Endodermal cell (in vitro differentiated cells): ENCODE data around the gene CRIP1. TPM values are rescaled to one million over a fixed set of nuclear protein-coding genes. Genes with fewer than 3 reads are reported as not detected.

Experiments
- DNase-seq: peaks from one replicate; pipeline ENCODE4 v3.0.0-alpha.2; 2017
- H3K27ac ChIP-seq: 2 replicates; pipeline ENCODE4 v1.5.1; 2013; ENCODE audit warnings: mild to moderate bottlenecking, low read depth, low read length, moderate library complexity
- H3K27me3 ChIP-seq: 2 replicates; pipeline ENCODE4 v1.6.1; 2013; ENCODE audit warnings: mild to moderate bottlenecking, low read length, moderate library complexity; ENCODE audit not compliant: insufficient read depth, control insufficient read depth, poor library complexity, severe bottlenecking
- H3K36me3 ChIP-seq: 2 replicates; pipeline ENCODE4 v1.7.0; 2013; ENCODE audit warnings: mild to moderate bottlenecking, low read length, moderate library complexity; ENCODE audit not compliant: control insufficient read depth, insufficient read depth
- H3K4me1 ChIP-seq: one replicate; pipeline ENCODE4 v1.7.0; 2013; ENCODE audit warnings: low read length; ENCODE audit not compliant: control insufficient read depth, insufficient read depth
- H3K4me3 ChIP-seq: 2 replicates; pipeline ENCODE4 v1.5.1; 2013; ENCODE audit warnings: mild to moderate bottlenecking, low read length, moderate library complexity
- H3K9ac ChIP-seq: 2 replicates; pipeline ENCODE4 v1.6.1; 2013; ENCODE audit warnings: mild to moderate bottlenecking, low read length, moderate library complexity; ENCODE audit not compliant: poor library complexity, severe bottlenecking; ENCODE audit errors: extremely low read depth
- H3K9me3 ChIP-seq: 2 replicates; pipeline ENCODE4 v1.6.1; 2013; ENCODE audit warnings: mild to moderate bottlenecking, low read length, moderate library complexity; ENCODE audit not compliant: control insufficient read depth
- H3K27ac Mint-ChIP-seq: 2 replicates; pipeline ENCODE4 v1.8.0; 2020; ENCODE audit warnings: mixed read lengths
- H3K27me3 Mint-ChIP-seq: 2 replicates; pipeline ENCODE4 v1.8.0; 2021; ENCODE audit warnings: mild to moderate bottlenecking, mixed read lengths; ENCODE audit not compliant: insufficient read depth
- H3K36me3 Mint-ChIP-seq: 2 replicates; pipeline ENCODE4 v1.8.0; 2020; ENCODE audit warnings: low read depth, mixed read lengths
- H3K4me1 Mint-ChIP-seq: 2 replicates; pipeline ENCODE4 v1.8.0; 2020; ENCODE audit warnings: mixed read lengths
- H3K4me3 Mint-ChIP-seq: 2 replicates; pipeline ENCODE4 v1.8.0; 2020; ENCODE audit warnings: mild to moderate bottlenecking, moderate library complexity, mixed read lengths
- H3K9me3 Mint-ChIP-seq: 2 replicates; pipeline ENCODE4 v1.8.0; 2020; ENCODE audit warnings: mild to moderate bottlenecking, mixed read lengths
- CTCF ChIP-seq: fragments of 200-600 bp; sonication (generic); conservative IDR thresholded peaks from 2 replicates; pipeline ENCODE4 v1.5.0; 2021; ENCODE audit warnings: antibody characterized with exemption, mild to moderate bottlenecking
- WGBS, 2 experiments: methylation state at CpG; one replicate each; pipeline versions ENCODE4 v1.1.5 to v1.1.7; 2013; ENCODE audit warnings: missing lambda C conversion rate in 2 of 2, mixed read lengths in 1 of 2; ENCODE audit not compliant: insufficient coverage in 1 of 2, insufficient read length in 1 of 2; 5-methylcytosine and 5-hydroxymethylcytosine counted together
- total RNA-seq, 2 donors: library from RNA; stranded (reverse); fragmentation: NEBNext Ultra II Directional in 1 of 2; extraction: Animal tissue kit (Norgen Biotek cat#: 25700) in 1 of 2; gene quantifications; 2 replicates in 1 of 2; 3 replicates in 1 of 2; pipeline ENCODE4 v1.2.1, GENCODE V29; 2021

The CRIP1 gene
- total RNA-seq, 2 donors from 2014 or later = 7.0 to 47.1 TPM

- no peak overlapping the region for H3K9ac ChIP-seq
- no peaks in the 10 kb centered on the region for H3K27me3 ChIP-seq
- no peaks in the 10 kb centered on the region for H3K9me3 Mint-ChIP-seq
- H3K27ac ChIP-seq = no peak overlapping the region
- H3K4me1 Mint-ChIP-seq = no peaks in the 10 kb centered on the region
- H3K9me3 ChIP-seq = no peaks in the 10 kb centered on the region
- H3K4me3 ChIP-seq = no peak overlapping the region
- 84 to 90% methylated on average over 15 to 20 of the region's 20 CpGs for WGBS, 2 experiments
- no peak for TF ChIP-seq CTCF
- H3K36me3 Mint-ChIP-seq = peaks cover 33% of the 10 kb centered on the region
- no peak overlapping the region for H3K4me3 Mint-ChIP-seq
- no peak overlapping the region for H3K27ac Mint-ChIP-seq
- H3K36me3 ChIP-seq = peaks cover 25% of the 10 kb centered on the region
- DNase-seq = peak; percentile 85
- H3K4me1 ChIP-seq = no peaks in the 10 kb centered on the region
- no peaks in the 10 kb centered on the region for H3K27me3 Mint-ChIP-seq
Observed at GRCh38 chr14:105465209-105466031, 21.3 kb upstream of the CRIP1 start.

- Histone ChIP-seq H3K4me1 (no peaks in the 10 kb centered on the region), H3K4me3 (no peak overlapping the region), H3K27ac (no peak overlapping the region), H3K9ac (no peak overlapping the region), H3K9me3 (no peaks in the 10 kb centered on the region), H3K36me3 (peaks cover 17% of the 10 kb centered on the region), H3K27me3 (no peaks in the 10 kb centered on the region)
- TF ChIP-seq CTCF = no peak
- Mint-ChIP-seq H3K27ac (no peak overlapping the region), H3K4me1 (no peaks in the 10 kb centered on the region), H3K4me3 (no peak overlapping the region), H3K9me3 (no peaks in the 10 kb centered on the region), H3K36me3 (peaks cover 22% of the 10 kb centered on the region), H3K27me3 (no peaks in the 10 kb centered on the region)
- WGBS, 2 experiments = 94 to 98% methylated on average over 37 to 53 of the region's 53 CpGs
- no peak for DNase-seq
Observed at GRCh38 chr14:105466531-105467248, 20.0 kb upstream of the CRIP1 start.

- no peak for TF ChIP-seq CTCF
- Mint-ChIP-seq H3K4me1 (no peaks in the 10 kb centered on the region), H3K36me3 (peaks cover 20% of the 10 kb centered on the region), H3K9me3 (no peaks in the 10 kb centered on the region), H3K27ac (no peak overlapping the region), H3K27me3 (no peaks in the 10 kb centered on the region), H3K4me3 (no peak overlapping the region)
- Histone ChIP-seq H3K27ac (no peak overlapping the region), H3K27me3 (no peaks in the 10 kb centered on the region), H3K4me3 (no peak overlapping the region), H3K9me3 (no peaks in the 10 kb centered on the region), H3K36me3 (peaks cover 16% of the 10 kb centered on the region), H3K9ac (no peak overlapping the region), H3K4me1 (no peaks in the 10 kb centered on the region)
- DNase-seq = no peak
- WGBS, 2 experiments = 95 to 97% methylated on average over 10 to 20 of the region's 20 CpGs
Observed at GRCh38 chr14:105467249-105467941, 19.3 kb upstream of the CRIP1 start.
